H1 (cell line): ENCODE results near the gene APOC3. TPM values are rescaled to one million over a fixed set of nuclear protein-coding genes. Genes with fewer than 3 reads are reported as not detected.

Experiments used
- polyA plus RNA-seq, 7 experiments: library from polyadenylated mRNA; depleted of rRNA in 3 of 7; stranded (reverse) in 5 of 7; unstranded in 2 of 7; fragments of >200 nt in 5 of 7; fragments of 200-250 nt in 2 of 7; gene quantifications; 1 replicate in 5 of 7; 2 replicates in 1 of 7; 4 replicates in 1 of 7; pipeline versions ENCODE4 v1.2.1 to v1.2.3, GENCODE V29; 2011 to 2013; ENCODE audit warnings: missing spikeins in 2 of 7, mixed read lengths in 2 of 7
- total RNA-seq: library from RNA; stranded (reverse); fragmentation: NEBNext Ultra II Directional; extraction: Animal tissue kit (Norgen Biotek cat#: 25700); gene quantifications from 2 replicates; pipeline ENCODE4 v1.2.1, GENCODE V29; 2021

Gene APOC3
- total and polyA plus RNA-seq, 2 of the 8 experiments (the other 6 are each of a cell fraction or from before 2014, with no cell fraction given), result not detected

Other genes with a start within 250 kb of the APOC3 start
- gene BUD13, start 56.9 kb upstream of the APOC3 start, total RNA-seq, result 24.8 TPM in 2 replicates
- 22.0 and 27.2 TPM in 2 replicates for gene BUD13, start 56.9 kb upstream of the APOC3 start, polyA plus RNA-seq (2011; rRNA removed)
- 70.5 and 81.2 TPM in 2 replicates for gene ZPR1, start 41.9 kb upstream of the APOC3 start, total RNA-seq
- gene ZPR1, start 41.9 kb upstream of the APOC3 start, polyA plus RNA-seq (2011; rRNA removed), result 36.6 and 36.7 TPM in 2 replicates
- gene APOA5, start 38.0 kb upstream of the APOC3 start, total RNA-seq, result 0.15 and 0.21 TPM in 2 replicates
- gene APOA5, start 38.0 kb upstream of the APOC3 start, polyA plus RNA-seq (2011; rRNA removed), result 0.08 and 0.09 TPM in 2 replicates
- not detected in 2 replicates for gene APOA4, start 6.6 kb upstream of the APOC3 start, total RNA-seq
- not detected in 2 replicates for gene APOA4, start 6.6 kb upstream of the APOC3 start, polyA plus RNA-seq (2011; rRNA removed)
- gene APOA1, start 7.7 kb downstream of the APOC3 start, total RNA-seq, result 0.48 TPM in 1 of 2 replicates, not detected in the other
- 0.47 and 0.80 TPM in 2 replicates for gene APOA1, start 7.7 kb downstream of the APOC3 start, polyA plus RNA-seq (2011; rRNA removed)